HK-2 (cell line): ENCODE results near the gene CHRM5.
"Not testable (repeated sequence)": the region's sequence is repeated elsewhere in the genome, so short reads cannot be mapped to it uniquely, and the experiment has no call there.

Experiments used
- DNase-seq: peaks from one replicate; pipeline ENCODE4 v3.0.0-alpha.2; 2018; ENCODE audit not compliant: unreplicated experiment

The CHRM5 gene

DNA sequence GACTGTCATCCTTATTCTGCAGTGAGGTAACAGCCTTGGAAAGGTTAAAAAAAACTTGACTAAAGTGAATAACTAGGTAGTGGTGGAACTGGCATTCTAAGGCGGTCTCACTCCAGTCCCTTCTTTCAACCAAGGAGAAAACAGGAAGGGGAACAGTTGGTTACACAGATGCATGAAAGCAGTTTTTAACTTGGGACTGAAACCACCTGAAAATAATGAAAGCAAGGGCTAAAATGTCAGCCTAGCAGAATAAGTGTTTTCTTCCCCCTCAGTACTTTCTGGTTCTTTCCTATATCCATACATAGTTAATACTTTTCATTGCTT lies 71.5 kb downstream of the CHRM5 start:
- DNase-seq, result no peak

DNA sequence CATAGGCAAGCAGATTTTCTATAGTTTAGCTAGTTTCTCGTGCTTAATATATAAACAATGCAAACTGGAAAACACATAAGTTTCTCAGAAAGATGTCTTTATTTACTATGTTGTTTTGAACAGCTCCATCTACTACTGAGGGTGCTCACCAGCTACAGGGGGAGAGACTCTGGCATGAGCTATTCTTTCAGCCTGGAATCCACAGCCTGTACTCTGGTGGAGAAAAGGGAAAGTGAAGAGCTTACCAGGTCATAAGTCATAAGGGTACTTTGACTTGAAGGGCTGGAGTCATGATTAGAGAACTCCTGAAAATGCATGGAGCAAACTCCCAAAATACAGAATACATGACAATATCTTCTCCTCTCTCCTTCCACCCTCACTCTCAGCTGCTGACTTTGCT lies 75.1 kb downstream of the CHRM5 start:
- DNase-seq, result no peak

DNA sequence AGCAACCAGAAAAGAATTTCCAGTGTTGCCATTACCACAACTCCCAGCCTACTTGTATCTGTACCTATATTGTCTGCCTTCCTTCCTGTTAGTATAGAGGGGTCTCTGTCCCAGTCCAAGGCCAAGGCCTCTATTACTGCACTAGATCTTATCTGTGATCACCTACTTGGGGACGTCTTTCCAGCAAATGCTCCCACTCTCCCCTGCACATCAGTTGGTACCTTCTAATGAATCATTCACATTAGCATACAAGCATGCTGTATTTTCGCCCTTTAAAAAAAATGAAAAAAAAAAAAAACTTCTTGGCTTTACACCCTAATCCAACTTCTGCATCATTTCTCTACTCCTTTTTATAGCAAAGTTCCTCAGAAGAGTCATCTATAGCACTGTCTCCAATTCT lies 75.5 kb downstream of the CHRM5 start:
- no peak for DNase-seq

DNA sequence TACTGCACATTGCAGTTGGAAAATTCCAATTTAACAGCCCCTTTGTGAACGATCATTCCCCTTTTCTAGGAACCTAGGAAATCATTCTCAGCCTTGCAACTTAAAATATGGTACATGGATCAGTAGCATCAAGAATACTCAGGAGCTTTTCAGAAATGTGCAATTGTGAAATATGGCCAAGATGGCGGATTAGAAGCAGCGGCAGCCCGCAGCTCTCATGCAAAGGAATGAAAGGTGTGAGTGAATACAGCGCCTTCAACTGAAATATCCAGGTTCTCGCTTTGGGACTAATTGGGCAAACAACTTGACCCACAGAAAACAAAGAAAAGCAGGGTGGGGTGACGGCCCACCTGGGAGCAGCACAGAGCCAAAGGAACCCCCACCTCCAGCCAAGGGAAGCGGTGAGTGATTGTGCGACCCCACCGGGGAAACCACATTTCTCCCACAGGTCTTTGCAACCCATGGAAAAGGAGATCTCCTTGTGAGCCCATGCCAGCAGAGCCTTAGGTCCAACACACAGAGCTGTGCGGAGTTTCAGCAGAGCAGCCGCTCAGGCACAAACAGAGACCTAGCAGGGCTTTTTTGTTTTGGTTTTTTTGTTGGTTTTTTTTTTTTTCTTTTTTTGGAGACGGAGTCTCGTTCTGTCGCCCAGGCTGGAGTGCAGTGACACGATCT lies 78.3 kb downstream of the CHRM5 start:
- DNase-seq, result no peak

DNA sequence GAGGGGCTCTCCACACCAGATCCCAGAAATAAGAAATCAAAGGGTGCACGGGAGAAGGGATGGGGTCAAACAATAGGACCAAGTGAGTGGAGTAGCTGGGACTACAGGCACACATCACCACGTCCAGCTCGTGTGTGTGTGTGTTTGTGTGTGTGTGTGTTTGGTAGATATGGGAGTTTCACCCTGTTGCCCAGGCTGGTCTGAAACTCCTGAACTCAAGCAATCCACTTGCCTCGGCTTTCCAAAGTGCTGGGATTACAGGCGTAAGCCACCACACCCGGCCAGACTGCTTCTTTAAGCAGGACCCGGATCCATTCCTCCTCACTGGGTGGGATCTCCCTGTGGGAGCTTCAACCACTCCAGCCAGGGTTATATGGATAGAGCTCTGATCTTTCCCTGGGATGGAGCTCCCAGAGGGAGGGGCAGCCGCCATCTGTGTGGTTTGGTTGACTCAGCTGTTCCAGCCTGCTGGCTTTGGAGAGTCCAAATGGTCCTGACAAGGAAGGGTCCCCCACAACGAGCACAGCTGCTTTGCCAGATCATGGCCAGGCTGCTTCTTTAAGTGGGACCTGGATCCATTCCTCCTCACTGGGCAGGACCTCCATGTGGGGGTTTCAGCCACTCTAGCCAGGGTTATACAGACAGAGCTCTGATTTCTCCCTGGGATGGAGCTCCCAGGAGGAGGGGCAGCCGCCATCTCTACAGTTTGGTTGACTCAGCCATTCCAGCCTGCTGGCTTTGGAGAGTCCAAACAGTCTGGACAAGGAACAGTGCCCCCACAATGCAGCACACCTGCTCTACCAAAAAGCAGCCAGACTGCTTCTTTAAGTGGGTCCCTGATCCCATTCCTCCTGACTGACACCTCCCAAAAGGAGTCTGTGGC lies 79.8 kb downstream of the CHRM5 start:
- DNase-seq, result peak; percentile 58

DNA sequence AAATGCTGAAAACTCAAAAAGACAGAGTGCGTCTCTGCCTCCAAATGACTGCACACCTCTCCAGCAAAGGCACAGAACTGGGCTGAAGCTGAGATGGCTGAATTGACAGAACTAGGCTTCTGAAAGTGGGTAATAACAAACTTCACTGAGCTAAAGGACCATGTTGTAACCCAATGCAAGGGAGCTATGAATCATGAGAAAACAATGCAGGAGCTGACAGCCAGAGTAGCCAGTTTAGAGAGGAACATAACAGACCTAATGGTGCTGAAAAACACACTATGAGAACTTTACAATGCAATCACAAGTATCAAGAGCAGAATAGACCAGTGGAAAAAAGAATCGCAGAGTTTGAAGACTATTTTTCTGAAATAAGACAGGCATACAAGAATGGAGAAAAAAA lies 80.8 kb downstream of the CHRM5 start:
- DNase-seq, result no peak

DNA sequence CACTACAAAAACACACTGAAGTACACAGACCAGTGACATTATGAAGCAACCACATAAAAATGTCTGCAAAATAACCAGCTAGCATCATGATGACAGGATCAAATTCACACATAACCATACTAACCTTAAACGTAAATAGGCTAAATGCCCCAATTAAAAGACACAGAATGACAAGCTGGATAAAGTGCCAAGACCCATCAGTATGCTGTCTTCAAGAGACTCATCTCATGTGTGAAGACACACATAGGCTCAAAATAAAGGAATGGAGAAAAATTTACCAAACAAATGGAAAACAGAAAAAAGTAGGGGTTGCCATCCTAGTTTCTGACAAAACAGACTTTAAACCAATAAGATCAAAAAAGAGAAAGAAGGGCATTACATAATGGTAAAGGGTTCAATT lies 82.1 kb downstream of the CHRM5 start:
- not testable (repeated sequence) for DNase-seq

DNA sequence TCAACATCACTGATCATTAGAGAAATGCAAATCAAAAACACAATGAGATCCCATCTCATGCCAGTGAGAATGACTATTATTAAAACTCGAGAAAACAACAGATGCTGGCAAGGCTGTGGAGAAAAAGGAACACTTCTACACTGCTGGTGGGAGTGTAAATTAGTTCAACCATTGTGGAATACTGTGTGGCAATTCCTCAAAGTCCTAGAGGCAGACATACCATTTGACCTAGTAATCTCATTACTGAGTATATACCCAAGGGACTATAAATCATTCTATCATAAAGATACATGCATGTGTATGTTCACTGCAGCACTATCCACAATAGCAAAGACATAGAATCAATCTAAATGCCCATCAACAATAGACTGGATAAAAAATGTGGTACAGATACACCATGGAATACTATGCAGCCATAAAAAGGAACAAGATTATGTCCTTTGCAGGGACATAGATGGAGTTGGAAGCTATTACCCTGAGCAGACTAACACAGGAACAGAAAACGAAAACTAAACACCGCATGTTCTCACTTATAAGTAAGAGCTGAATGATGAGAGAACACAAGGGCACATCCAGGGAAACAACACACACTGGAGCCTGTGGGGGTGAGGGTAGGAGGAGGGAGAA lies 85.9 kb downstream of the CHRM5 start:
- no peak for DNase-seq

DNA sequence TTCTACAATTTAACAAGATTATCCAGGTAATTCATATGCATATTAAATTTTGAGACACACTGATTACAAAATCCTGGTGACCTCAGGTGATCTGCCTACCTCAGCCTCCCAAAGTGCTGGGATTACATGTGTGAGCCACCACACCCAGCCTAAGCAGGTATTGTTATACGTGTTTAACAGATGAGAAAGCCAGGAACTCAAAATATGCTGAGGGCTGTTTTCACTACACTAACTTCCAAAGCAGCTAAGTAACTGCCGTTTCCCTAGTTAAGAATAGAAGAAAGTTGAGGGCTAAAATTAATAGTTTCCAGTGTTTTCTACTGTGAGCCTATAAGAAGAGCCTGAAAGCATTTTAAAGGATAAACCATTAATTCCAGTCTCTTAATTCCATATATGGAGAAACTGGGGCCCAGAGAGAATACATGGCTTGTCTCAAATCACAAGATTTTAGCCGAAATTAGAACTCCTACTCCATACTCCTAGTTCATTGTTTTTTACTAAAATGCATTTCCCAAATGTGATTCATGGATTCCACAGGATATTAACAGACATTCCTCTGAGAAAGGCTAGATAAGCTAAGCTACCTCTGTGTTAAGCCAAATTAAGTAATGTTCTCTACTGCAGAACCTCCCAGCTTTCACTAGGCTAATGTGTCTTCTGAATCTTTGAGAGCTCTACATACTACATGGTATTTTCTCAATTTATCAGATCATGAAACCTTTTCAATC lies 87.7 kb downstream of the CHRM5 start:
- no peak for DNase-seq

DNA sequence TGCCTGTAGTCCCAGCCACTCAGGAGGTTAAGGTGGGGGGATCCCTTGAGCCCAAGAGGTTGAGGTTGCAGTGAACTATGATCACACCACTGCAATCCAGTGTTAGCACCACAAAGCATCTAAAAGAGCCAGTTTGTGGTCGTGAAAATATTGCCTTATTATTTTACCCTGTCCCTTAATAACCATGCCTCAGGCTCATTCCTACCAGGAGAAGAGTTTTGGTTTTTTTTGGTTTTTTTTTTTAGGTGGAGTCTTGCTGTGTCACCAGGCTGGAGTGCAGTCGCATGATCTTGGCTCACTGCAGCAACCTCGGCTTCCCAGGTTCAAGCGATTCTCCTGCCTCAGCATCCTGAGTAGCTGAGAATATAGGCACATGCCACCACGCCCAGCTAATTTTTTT lies 88.6 kb downstream of the CHRM5 start:
- no peak for DNase-seq

DNA sequence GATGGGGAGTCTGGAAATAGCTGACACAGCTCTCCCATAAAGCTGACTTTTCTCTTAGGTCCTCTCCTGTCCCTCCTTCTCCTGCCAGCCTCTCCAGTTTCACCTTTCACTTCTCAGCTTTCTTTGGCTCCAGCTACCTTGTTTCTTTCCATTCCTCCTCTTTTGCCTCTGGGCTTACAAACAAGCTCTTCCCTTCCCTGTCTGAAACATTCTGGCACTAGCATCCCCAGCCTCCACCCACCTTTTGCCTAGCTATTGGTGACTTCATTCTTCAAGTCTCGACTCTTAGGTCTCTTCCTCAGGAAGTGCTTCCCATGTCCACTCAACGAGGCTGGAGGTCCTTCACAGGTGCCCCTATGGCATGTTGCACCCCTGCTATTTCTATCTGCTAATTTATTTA lies 91.2 kb downstream of the CHRM5 start:
- DNase-seq, result no peak

DNA sequence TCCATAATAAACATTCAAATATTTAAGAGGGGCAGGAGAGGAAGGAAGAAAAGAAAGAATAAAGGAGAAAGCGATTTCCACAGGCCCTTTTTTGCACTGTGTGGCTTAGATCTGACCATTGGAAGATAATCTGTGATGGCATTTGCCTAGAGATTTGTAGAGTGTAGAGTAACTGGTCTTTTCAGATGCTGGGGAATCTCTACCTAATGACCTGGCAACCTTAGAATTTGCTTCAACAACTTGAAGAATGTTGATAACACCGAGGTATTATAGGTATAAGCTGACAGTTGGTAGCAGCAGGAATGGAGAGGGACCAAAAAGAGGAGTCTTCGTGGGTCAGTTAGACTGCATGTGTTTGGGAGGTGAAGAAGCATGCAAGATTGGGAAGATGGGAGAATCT lies 91.6 kb downstream of the CHRM5 start:
- no peak for DNase-seq

DNA sequence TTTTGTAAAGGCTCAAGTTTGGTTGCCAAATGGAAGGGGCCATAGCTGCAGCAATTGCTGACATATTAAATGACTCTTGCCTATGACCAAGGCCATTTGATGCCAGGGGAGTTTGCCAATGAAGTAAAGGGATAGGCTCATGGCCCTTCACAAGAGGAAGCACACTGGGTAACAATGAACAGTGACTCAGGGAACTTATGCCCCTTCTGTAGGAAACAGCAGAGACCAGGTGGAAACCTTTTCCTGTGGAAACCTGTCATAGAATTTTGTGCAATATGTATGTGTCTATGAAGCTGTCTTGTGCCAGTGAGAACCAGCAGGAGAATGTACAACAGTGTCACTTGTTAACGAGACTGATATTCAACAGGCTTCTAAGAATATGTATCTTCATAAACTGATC lies 96.1 kb downstream of the CHRM5 start:
- DNase-seq, result no peak

DNA sequence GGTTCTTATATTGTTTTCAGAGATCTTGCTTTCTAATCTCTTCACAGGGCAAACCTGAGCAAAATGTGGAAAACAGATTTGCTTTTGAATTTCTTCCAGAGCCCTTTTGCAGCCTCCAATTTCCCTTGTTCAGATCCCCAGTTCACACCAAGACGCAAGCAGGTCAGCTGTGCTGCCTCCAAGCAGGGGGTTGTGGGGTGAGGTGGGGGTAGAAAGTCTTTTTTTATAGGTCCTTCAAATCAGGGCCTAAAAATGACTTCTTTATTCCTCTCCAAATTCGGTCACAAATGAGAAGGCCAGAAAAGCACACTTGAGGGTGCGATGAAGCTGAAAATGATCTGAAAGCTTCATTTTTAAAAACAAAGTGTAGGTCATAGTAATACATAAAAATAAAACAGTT lies 97.0 kb downstream of the CHRM5 start:
- no peak for DNase-seq

DNA sequence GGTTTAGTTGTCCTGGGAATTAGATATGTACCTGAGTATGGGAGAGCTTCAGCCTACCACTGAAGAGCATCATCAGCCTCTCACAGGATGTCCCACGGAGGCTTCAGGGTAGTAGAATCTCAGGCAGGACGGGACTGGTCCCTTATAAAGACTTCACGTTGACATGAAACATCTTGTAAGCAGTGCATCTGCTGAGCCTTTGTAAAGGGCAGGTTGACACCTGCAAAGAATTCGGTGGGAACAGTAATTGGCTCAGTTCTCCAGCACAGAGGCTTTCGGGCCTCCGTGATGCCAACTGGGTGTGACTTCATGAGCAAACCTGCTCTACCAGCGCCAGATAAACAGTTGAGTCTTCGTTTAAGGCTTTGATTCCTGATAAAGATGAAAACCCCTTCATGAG lies 97.6 kb downstream of the CHRM5 start:
- DNase-seq, result no peak

DNA sequence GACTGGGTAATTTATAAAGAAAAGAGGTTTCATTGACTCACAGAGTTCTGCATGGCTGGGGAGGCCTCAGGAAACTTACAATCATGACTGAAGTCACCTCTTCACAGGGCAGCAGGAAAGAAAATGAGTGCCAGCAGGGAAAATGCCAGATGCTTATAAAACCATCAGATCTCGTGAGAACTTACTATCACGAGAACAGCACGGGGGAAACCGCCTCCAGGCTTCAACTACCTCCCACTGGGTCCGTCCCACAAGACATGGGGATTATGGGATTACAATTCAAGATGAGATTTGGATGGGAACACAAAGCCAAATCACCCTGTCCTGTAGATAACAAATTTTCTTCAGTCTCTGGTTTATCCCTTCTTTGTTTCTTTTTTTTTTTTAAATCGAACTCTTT lies 101.7 kb downstream of the CHRM5 start:
- no peak for DNase-seq

DNA sequence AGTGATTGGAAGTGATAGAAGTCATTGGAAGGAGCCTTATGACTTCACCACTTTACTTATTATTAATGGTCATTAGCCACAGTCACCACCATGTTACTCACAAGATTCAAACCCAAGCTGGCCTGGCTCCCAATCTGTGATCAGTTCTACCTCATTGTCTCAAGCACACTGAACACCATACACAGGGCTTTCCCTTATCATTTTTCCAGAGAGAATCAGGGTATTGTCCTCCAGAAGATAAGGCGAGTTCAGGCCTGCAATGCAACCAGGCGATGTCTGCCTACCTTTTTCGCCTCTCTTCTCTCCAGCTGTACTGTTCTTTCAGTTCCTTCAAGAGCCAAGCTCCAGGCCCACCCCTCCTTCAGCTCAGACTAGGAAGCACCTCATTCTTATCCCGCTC lies 108.5 kb downstream of the CHRM5 start:
- no peak for DNase-seq

DNA sequence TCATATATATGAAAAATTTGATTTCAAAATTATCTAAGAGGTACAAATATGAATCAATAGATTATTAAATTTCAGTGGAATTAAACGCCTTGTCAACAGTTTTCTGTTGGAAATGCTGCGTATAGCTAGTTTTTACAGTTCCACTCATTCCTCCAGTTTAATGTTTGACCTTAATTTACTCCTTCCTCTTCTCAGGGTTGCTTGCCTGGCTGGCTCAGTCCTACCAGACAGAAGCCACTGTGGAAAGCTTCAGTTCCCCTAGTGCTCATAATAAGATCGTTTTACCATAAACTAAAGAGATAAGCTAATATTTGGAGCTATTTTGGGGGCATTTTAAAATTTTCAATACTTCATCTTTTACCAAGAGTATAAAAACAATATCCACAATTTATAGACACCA lies 110.6 kb downstream of the CHRM5 start:
- DNase-seq, result no peak

DNA sequence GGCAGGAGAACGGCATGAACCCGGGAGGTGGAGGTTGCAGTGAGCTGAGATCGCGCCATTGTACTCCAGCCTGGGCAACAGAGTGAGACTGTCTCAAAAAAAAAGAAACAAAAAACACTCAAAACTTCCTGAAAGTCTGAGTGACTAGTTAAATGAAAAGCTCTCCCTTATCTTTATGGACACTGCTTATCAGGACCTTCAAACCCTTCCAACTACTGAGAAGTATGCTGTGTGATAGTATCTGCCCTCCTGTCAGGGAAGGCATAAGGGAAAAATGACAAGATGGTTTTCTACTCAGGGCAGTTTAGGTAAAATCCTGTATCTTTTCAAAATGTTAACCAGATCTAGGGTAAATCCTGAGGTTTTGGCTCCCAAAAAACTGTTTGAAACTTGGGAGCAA lies 111.6 kb downstream of the CHRM5 start:
- DNase-seq, result no peak

DNA sequence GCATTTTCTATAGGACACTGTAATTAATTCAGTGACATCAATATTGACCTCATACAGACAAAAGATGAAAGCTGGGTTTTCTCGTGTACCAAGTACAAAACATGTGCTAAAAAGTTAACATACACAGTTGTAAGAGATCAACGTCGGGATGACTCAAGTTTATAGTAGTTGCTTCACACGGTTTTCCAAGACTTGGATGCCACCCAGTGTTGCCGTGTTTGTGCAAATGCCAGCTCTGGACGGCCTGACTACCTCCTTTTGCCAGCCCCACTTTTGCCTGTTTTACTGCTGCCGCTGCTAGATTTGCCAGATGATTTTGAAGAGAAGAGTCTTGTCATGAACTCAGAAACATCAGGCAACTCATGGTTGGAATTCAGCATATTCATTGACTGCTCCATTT lies 115.8 kb downstream of the CHRM5 start:
- no peak for DNase-seq

DNA sequence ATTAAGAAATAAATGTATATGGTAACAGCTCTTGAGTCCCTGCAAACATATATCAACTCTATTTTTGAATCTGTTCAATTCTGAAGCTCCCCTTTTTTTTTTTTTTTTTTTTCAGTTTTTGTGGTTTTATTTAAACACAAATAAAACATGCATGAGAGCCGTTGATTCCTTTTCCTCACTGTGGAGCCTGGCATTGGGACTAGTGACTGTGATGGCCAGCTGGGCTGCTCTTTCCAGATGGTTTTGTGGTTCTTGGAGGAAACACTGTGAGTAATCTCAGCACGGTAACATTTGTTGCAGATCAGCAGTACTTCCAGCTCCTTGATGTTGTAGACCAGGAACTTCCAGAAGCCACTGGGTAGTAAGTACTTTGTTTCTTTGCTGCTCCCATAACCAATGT lies 117.4 kb downstream of the CHRM5 start:
- no peak for DNase-seq

DNA sequence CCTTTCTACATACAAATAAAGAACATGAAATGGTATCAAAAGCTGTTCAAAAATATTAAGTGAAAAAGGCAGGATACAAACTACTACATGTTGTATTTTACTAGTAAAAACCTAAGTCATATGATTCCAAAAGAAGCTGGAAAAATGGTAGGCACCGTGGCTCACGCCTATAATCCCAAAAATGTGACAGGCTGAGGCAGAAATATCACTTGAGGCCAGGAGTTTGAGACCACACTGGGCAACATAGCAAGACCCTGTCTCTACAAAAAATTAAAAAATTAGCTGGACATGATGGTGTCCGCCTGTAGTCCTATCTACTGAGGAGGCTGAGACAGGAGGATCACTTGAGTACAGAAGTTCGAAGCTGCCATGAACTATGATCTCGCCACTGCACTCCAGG lies 131.6 kb downstream of the CHRM5 start:
- no peak for DNase-seq
